DLD1 (cell line): ENCODE measurements around the gene TAP1.

Experiments used
- in situ Hi-C: cut with HindIII; loops from 2 replicates; pipeline ENCODE4 v1.10.0; 2017; ENCODE audit warnings: low sequenced_read_pairs

Gene TAP1

GRCh38 chr6:32862725-32863124 is 9.2 kb upstream of the TAP1 start:
- in situ Hi-C loops: no loop called here

DNA sequence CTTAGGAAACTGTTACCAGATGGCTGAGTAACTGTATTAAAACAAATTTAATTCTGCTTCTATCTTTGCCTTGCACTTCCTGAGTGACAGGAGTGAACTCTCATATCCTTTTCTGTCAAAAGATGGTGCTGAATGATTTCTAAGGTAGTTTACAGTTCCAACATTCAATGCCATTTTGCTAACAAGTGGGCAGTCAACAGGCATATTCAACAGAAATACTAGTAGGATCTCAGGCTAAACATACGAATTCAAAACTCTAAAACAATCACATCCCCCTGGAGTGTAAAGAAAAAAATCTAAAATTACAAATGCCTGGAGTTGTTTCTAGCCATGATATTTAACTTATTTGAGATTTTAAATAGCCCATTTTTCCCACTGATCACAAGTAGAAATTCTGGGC is 7.2 kb upstream of the TAP1 start:
- in situ Hi-C loops: no loop called here

DNA sequence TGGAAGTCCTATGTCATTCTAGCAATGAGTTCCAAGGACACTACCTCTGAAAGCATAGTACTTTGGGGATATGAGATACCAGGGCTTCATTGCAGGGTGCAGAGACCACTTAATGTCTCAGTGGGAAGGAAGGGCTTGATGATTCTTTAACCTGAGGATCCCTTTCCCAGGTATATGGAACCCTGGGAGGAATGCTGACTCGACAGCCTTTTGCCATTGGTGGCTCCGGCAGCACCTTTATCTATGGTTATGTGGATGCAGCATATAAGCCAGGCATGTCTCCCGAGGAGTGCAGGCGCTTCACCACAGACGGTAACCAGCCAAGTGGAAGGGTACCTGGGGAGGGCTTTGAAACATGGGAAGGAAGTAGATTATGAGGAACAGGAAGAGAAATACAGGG is 4.7 kb upstream of the TAP1 start:
- in situ Hi-C loops: no loop called here

GRCh38 chr6:32857156-32857891 is 3.8 kb upstream of the TAP1 start:
- in situ Hi-C loops: no loop called here

- in situ Hi-C loops: no loop called here
Measured at GRCh38 chr6:32855467-32856174, 2.1 kb upstream of the TAP1 start.

GRCh38 chr6:32854376-32855178 is 1.1 kb upstream of the TAP1 start:
- in situ Hi-C loops: no loop called here

DNA sequence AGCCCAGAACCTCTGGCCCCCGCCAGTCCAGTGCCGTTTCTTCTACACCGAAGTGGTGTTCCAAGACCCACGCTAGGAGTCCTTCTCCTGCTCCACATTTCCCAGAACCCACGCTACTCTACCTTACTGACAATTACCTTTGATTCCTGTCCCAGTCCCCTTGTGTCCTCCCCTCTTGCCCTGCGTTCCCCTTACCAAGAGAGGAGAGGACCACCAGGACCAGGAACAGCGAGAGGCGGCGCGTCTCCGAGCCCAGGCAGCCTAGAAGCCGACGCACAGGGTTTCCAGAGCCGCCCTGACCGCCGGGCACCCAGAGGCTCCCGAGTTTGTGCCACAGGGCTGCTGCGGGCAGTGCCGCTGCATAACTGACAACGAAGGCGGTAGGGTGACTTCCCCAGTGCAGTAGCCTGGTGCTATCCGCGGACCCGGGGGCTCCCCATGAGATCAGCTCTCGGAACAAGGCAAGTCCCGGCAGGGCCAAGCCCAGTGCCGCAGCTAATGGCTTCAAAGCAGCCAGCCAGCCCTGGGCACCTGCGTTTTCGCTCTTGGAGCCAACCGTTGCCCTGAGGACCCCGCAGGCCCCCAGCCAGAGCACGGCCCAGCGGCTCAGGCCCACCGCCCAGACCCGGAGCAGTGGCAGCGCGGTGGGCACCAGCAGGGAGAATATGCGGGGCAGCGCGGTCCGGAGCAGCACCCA is 512 bp downstream of the TAP1 start:
- in situ Hi-C loops: no loop called here

DNA sequence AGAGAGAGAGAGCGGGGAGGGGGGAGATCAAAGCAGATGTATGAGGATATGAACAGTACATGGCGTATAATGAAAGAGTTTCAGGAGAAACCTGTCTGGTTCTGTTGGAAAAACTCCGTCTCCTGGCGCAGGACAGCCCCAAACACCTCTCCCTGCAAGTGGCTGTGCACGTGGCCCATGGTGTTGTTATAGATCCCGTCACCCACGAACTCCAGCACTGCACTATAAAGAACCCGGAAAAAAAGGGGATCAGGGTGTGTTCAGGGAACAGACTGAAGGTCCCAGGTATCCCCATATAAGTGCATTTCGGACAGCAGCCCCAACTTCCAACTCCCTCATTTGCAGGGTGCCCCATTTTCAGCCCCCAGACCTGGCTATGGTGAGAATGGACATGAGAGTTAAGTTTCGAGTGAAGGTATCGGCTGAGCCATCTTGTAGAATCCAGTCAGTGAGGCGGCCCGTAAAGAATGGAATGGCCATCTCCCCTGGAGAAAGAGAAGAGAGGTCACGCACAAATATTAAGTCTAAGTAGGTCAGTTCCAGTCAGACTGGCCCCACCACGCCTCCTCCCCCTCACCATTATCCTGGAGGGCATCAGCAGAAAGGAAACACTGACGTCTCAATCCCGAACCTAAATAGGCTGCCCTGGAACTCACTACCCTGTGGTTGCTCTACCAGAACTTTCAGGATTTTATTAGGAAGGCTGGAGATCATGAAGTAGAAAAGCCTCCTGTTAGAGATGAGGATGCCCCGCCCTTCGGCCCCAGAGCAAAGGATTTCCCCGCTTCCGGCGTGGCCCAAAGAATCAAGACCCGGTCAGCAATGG is 1.3 kb downstream of the TAP1 start:
- in situ Hi-C loops: no loop called here

DNA sequence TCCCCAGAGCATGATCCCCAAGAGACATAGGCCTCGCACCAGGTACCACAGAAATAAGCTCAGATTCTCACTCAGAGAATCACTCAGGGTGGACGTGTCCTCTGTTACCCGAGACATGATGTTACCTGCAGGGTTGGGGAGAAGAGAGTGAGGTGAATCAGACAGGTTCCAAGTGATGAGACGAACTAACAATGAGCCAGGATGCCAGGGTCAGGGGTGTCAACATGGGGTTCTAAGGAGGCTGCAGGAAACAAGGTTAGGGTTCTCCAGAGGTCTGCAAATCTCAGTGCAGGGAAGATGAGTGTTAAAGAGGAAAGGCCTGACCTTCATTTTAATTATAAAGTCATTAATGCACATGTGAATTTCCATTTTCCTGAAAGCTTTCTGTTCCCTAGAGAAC is 2.5 kb downstream of the TAP1 start:
- in situ Hi-C loops: no loop called here

- in situ Hi-C loops: no loop called here
Measured at GRCh38 chr6:32849126-32849525, 4.4 kb downstream of the TAP1 start.

- in situ Hi-C loops: no loop called here
Measured at GRCh38 chr6:32847795-32848194, 5.7 kb downstream of the TAP1 start.

GRCh38 chr6:32847004-32847403 is 6.5 kb downstream of the TAP1 start:
- in situ Hi-C loops: no loop called here

DNA sequence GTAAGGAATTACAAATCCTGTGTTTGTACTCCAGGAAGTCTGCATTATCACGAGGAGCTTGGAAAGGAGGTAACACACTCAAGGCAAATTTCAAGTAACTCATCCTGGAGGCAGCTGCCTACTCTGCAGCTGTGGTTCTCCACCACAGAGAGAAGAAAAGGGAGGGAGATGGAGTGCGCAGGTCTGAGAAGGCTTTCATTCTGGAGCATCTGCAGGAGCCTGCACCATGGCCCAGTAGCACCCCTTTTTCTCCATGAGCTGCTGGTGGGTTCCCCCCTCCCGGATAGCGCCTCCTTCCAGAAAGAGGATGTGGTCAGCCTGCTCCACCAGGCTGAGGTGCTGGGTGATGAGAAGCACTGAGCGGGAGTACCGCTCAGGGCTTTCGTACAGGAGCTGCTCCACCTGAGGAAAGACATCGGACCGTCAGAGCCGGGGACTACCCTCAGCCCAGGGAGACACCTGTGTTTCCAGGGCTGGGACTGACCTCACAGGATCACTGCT is 8.1 kb downstream of the TAP1 start:
- in situ Hi-C loops: no loop called here

GRCh38 chr6:32844839-32845383 is 8.6 kb downstream of the TAP1 start:
- in situ Hi-C loops: loop anchor here (5.0 kb wide), 1 partner anchor 78 kb away; no protein-coding TSS in a partner anchor

GRCh38 chr6:32843979-32844838 is 9.3 kb downstream of the TAP1 start, which contains the start of gene PSMB8:
Gene PSMB8, minus strand, starts transcription at chr6:32844047. Its CDS starts 51 bp downstream, at chr6:32843996.
- in situ Hi-C loops: loop anchor here (5.0 kb wide), 1 partner anchor 77 kb away; no protein-coding TSS in a partner anchor

GRCh38 chr6:32843331-32843978 is 10.0 kb downstream of the TAP1 start:
- in situ Hi-C loops: loop anchor here (5.0 kb wide), 1 partner anchor 76 kb away; no protein-coding TSS in a partner anchor

DNA sequence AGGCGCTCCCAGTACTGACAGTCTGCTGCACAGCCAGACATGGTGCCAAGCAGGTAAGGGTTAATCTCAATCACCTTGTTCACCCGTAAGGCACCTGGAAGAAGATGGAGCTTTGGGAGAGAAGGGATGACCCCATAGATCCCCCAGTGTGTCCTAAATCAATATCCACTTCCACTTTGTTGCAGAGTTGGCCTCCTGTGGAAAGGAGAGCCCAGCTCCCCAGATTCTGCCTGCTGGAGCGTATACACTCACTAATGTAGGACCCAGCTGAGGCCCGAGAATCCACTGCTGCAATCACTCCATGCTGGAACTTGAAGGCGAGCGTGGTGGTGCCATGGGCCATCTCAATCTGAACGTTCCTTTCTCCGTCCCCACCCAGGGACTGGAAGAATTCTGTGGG is 10.8 kb downstream of the TAP1 start:
- in situ Hi-C loops: loop anchor here (5.0 kb wide), 1 partner anchor 75 kb away; no protein-coding TSS in a partner anchor
